ENCODE measurements around the gene MSANTD2. TPM values are rescaled to one million over a fixed set of nuclear protein-coding genes. Genes with fewer than 3 reads are reported as not detected.

Gene MSANTD2
- total RNA-seq (10 to 100 TPM in 1 of 2 donors, 1 to 10 TPM in 1; 9.4 to 12.2 TPM), polyA plus RNA-seq (ENCODE audit: insufficient read length in 6 of 6) (10 to 100 TPM; 33.5 to 46.3 (median 44.0) TPM)
- long read RNA-seq, donor 1, partial matches to known transcripts = 0 of 8 reads
- long read RNA-seq, donor 1, other reads (novel, unspliced or antisense) = 0 of 8 reads
- long read RNA-seq, donor 2, partial matches to known transcripts = 0 of 6 reads
- long read RNA-seq, donor 2, other reads (novel, unspliced or antisense) = 0 of 6 reads
- long read RNA-seq, donor 3, partial matches to known transcripts = 0 of 7 reads
- long read RNA-seq, donor 3, other reads (novel, unspliced or antisense) = 0 of 7 reads
- long read RNA-seq, donor 4, partial matches to known transcripts = 2 of 2 reads
- long read RNA-seq, donor 4, other reads (novel, unspliced or antisense) = 0 of 2 reads
- long read RNA-seq, donor 5, partial matches to known transcripts = 0 of 5 reads
- long read RNA-seq, donor 5, other reads (novel, unspliced or antisense) = 0 of 5 reads
- long read RNA-seq, donor 6, partial matches to known transcripts = 0 of 4 reads
- long read RNA-seq, donor 6, other reads (novel, unspliced or antisense) = 0 of 4 reads
- long read RNA-seq, donor 7, partial matches to known transcripts = 0 of 3 reads
- long read RNA-seq, donor 7, other reads (novel, unspliced or antisense) = 0 of 3 reads
- long read RNA-seq, donor 8, partial matches to known transcripts = 0 of 3 reads
- long read RNA-seq, donor 8, other reads (novel, unspliced or antisense) = 0 of 3 reads
- long read RNA-seq, donor 9, partial matches to known transcripts = 0 of 1 reads
- long read RNA-seq, donor 9, other reads (novel, unspliced or antisense) = 0 of 1 reads
- long read RNA-seq, donor 10 = 0 reads
- long read RNA-seq, donor 11, partial matches to known transcripts = 0 of 6 reads
- long read RNA-seq, donor 11, other reads (novel, unspliced or antisense) = 0 of 6 reads
- long read RNA-seq, donor 12, partial matches to known transcripts = 0 of 6 reads
- long read RNA-seq, donor 12, other reads (novel, unspliced or antisense) = 0 of 6 reads

DNA sequence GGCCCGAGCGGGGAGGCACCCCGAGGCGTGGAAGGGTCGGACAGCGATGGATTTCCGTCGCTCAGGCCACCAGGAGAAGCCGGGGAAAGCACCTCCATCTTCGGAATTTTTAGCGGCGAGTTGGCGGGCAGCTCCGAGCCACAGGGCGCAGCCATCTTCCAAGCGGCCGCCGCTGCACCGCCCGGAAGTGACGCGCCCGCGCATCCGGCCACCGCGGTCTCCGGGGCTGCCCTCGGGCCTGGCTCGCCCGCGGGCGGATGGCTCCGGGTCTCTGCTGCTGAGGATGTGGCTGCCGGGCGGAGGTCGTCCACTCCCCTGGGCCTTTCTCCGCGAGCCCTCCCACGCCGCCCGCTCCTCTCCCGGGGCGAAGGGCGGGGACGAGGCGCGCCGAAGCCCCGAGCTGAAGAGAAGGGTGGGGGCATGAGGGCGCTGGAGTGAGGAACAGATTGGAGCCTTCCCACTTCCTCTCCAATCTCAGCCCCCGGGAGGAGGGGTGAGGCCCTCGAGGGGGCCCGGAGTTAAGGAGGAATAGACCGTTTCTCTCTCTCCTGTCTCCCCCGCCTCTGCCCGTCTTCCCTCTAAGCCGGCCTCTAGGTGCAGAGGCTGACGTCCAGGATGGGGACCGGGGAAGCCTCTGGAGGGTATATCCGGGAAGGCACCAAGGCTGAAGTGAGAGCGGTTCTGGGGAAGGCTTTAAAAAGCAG lies at the start of gene MSANTD2:
Gene MSANTD2 (minus strand): TSS at position 181 of the 704 bp plus-strand sequence. CDS start 26 bp downstream, at position 155.
- Histone ChIP-seq H3K27me3 (peaks cover 0 to 14% of the 10 kb centered on the region in 2 donors), H3K27ac (peak within 1 kb of the TSS; percentile 97 to 99), H3K36me3 (no peaks in the 10 kb centered on the region), H3K4me1 (peaks cover 11 to 31% of the 10 kb centered on the region in 2 donors), H3K4me3 (peak within 1 kb of the TSS; percentile 87 to 93), H3K9me3 (no peaks in the 10 kb centered on the region)
- TF ChIP-seq, protein P1, sequence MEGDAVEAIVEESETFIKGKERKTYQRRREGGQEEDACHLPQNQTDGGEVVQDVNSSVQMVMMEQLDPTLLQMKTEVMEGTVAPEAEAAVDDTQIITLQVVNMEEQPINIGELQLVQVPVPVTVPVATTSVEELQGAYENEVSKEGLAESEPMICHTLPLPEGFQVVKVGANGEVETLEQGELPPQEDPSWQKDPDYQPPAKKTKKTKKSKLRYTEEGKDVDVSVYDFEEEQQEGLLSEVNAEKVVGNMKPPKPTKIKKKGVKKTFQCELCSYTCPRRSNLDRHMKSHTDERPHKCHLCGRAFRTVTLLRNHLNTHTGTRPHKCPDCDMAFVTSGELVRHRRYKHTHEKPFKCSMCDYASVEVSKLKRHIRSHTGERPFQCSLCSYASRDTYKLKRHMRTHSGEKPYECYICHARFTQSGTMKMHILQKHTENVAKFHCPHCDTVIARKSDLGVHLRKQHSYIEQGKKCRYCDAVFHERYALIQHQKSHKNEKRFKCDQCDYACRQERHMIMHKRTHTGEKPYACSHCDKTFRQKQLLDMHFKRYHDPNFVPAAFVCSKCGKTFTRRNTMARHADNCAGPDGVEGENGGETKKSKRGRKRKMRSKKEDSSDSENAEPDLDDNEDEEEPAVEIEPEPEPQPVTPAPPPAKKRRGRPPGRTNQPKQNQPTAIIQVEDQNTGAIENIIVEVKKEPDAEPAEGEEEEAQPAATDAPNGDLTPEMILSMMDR (IDR thresholded peaks at IDR 0.05) = no peak
- DNase-seq = peak; percentile 82 to 96 (median 92)
- intact Hi-C loops (cut with DNase I) = no loop called here
- ATAC-seq = peak; percentile 95

DNA sequence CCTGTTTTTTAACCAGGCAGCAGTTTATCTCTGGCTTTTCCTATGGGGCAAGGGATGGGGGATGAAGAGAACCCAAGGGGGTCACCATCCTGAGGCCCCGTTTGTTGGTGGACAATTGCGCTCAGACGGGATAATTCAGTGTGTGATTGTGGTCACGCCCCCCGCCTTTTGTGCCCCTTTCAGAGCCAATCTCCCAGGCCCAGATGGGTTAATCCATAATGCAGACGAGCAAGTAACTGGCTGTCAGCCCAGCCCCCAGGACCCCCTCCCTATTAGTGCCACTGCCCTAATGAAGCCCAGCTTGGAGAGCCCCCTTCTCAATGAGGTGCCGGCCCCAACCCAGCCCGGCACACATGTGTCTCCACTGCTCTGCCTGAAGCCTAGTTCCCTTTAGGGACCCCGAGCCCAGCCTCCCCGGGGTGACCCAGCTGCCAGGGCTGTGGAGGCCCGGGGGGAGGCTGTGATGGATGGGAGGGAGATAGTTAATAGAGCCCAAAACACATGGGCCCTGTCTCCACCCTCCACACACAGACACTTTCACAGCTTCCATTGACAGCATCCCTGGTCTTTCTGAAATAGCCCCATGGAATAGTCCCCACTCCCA lies 46.0 kb upstream of the MSANTD2 start:
- Histone ChIP-seq H3K4me3 (no peak overlapping the region), H3K36me3 (no peaks in the 10 kb centered on the region), H3K9me3 (no peaks in the 10 kb centered on the region), H3K4me1 (peaks cover 10% of the 10 kb centered on the region in 2 donors), H3K27ac (no peak overlapping the region), H3K27me3 (peaks cover 58 to 100% of the 10 kb centered on the region in 2 donors)
- intact Hi-C loops (cut with DNase I) = no loop called here
- TF ChIP-seq, protein P1 (IDR thresholded peaks at IDR 0.05) = no peak
- ATAC-seq (no peak), DNase-seq (no peak)

DNA sequence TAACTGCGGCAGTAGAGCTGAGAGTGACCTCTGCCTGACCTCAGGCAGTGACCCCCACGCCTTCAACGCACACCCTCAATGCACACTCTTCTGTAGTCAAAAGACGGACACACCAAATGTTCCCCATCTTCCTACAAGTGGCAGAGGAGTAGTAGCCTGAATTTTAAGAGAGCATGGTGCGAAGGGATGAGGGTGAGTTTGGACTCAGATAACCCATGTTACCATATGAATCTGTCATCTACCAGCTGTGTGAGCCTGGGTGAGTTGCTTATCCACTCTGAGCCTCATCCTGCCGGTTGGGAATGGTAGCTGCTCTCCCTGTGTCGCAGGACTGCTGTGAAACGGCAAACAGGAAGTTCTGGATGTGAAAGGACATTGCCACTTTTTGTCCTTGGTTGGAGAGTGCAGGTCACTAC lies 44.5 kb upstream of the MSANTD2 start:
- TF ChIP-seq, protein P1 (IDR thresholded peaks at IDR 0.05) = no peak
- DNase-seq (no peak), ATAC-seq (no peak)
- Histone ChIP-seq H3K9me3 (no peaks in the 10 kb centered on the region), H3K4me1 (peaks cover 13 to 14% of the 10 kb centered on the region in 2 donors), H3K27ac (no peak overlapping the region), H3K27me3 (peaks cover 65 to 100% of the 10 kb centered on the region in 2 donors), H3K4me3 (no peak overlapping the region), H3K36me3 (no peaks in the 10 kb centered on the region)
- intact Hi-C loops (cut with DNase I) = no loop called here

DNA sequence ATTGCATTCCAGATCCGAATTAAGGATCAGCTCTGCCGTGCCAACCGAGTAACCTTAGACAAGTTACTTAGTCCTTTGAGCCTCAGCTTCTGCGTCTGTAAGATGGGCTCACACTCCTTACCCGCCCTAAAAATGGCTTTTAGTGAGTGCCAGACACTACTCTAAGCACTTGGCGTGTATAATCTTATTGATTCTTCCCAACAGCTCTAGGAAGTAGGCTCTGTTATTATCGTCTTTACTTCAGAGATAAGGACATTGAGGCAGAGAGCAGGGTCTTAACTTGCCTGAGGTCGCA lies 43.4 kb upstream of the MSANTD2 start:
- TF ChIP-seq, protein P1 (IDR thresholded peaks at IDR 0.05) = no peak
- no peak for DNase-seq
- Histone ChIP-seq H3K27ac (no peak overlapping the region), H3K9me3 (no peaks in the 10 kb centered on the region), H3K4me3 (no peak overlapping the region), H3K4me1 (peaks cover 16 to 23% of the 10 kb centered on the region in 2 donors), H3K27me3 (peaks cover 76 to 100% of the 10 kb centered on the region in 2 donors), H3K36me3 (no peaks in the 10 kb centered on the region)
- intact Hi-C loops (cut with DNase I) = no loop called here
- no peak for ATAC-seq

Measured in left lung (tissue), 14 donors.